8988T (cell line): Measurements from ENCODE around the gene RAB6B.
A peak's percentile ranks its signal among the peaks of the same experiment; 100 is the strongest.

Experiments
- DNase-seq: peaks from one replicate; pipeline ENCODE4 v3.0.0; 2011

RAB6B gene

DNA sequence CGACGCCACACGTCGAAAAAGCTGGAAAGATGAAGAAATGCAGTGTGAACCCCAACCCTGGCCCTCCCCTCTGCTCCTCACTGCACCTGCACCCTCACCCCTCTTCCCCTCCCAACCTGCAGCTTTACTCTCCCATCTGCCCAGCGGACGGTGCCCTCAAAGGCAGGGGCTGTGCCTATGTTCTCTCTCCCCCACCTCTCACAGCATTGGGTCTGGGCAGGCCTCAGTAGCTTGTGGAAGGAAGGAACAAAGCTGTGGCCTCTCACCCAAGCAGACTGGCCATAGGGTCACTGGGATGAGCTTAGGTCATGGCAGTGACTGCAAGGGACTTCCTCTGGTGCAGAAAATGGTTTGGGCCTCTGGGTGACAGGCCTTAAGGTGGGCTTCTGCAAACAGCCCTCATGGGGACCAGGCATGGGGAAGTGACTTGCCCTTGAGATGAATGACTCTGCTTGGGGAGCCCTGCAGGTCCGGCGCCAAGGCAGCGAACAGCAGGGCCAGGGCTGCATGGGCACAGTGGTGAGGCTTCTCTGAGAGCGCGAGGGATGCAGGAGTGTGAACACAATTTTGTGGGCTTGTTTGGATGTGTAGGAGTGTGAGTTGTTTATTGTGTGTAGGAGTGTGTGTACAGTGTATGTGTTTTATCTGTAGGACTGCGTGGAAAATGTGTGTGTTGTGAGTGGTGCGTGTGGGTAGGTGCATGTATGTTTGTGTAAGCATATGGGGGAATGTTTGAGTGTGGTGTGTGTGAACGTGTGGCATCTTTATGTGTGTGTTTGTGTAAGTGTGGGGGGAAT is 60.9 kb downstream of the RAB6B start:
- no peak for DNase-seq

DNA sequence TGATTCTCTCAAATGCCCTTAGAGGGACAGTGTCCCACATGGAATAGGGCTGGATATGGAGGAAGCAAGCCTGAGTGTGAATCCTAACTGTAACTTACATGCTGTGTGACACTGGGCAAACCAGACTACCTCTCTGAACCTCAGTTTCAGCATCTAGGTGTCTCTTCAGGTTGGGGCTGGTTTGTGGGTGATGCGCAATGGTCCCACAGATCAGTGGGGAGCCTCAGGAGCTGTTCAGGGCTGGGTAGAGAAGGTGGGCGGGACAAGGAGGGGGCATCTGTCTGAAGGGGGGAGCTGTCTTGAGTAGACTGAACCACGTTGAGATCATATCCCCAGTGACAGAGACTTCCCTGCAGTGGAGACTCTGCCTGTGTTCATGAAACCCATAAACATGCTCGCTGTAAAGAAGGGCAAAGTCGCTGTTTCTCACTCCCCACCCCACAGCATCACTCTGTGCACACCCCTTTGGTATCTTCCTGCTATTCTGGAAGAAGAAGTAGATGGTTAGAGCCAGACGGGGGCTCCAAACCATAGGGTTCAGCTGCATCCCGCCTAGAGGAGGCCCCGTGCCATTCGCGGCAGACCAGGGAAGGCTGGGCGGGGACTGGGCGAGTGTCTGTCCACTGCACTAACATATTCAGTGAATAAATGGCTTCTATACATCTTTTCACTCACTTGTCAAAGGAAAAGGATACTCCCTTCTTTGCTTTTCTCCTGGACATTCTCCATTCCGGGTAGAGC is 61.6 kb downstream of the RAB6B start:
- no peak for DNase-seq

DNA sequence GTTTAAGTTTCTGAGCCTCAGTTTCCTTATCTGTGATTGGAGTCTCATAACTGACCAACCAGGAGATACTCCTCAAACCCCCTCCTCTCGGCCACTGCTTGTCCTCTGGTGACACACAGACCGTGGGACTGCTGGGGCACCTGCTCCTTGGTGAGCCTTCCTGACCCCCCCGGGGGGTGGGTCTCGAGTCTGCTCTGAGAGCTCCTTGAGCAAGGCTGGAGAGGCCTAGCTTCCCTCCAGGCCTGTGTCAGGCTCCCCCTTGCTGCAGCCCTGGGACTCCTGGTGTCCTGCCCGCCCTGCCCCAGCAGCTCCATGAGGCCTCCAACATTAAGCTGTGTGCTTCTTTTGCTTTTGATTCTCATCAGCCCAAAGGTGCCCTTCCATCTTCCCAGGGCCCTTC is 62.4 kb downstream of the RAB6B start:
- DNase-seq, result no peak

DNA sequence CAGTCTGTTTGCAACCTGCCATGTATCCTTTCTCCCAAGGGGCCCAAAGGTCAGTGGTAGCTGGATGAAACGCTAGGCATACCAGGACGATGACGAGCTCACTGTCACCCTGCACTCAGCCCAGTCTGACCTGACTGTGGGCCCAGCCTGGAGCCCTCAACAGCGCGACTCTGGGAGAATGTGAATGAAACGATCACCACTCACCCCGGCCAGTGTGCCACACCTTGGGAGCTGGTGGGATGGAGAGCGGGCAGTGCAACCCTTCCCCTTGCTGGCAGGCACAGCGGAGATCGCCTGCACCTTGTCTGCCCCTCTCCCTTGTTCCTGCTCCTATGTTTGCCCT is 62.9 kb downstream of the RAB6B start:
- DNase-seq, result no peak

DNA sequence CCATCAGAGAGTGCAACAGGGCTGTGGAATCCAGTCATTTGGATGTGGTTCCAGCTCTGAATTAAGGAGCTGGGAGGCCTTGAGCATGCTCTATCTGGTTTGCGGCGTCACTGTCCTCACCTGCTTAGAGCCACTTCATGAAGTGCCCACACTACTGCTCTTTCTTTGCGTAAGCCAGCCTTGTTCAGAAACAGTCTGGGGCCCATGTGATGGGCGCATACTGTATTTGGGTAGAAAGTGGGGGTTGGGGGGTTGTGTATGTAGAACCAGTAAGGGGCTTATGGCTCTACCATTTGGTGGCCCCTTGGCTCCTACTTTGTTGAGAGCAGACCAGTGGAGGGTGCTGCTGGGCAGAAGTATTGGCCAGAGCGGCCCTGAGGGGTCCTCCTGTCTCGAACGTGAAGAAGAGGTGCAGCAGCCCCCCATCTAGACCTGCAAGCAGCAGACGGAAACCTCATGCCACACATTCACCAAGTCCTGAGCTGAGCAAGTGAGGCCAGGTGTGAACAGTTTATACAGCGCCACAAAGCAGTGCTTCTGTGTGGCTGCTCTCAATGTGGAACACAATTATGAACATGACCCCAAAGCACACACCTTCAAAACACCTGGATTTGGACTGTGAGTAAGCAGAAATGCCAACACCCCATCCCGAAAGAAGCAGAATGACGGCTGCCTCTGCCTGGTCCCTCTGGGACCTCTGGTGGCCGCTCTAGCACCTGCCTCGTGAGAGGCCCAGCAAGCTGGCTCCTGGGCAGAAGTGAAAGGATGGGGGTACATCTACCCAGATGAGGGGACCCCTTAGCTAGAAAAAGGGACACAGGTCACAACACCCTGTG is 63.5 kb downstream of the RAB6B start:
- no peak for DNase-seq

DNA sequence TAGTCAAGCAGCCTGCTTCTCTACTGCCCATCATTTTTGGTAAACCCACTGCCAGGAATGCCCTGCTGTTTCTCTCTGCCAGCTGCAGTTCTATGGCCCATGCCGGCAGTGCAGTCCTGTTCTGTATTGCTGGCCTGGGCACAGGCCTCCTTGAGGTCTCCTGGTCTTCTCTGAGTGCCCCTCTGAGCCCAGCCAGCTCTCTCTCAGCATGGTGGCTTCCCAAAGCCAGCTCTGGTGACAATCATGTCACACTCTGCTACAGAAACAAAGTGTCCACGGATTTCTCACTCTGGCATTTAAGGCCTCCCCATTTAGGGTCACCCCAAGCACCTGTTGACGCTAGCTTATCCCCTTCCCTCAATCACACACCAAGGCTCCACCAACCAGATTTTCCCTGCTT is 65.6 kb downstream of the RAB6B start:
- DNase-seq, result no peak

DNA sequence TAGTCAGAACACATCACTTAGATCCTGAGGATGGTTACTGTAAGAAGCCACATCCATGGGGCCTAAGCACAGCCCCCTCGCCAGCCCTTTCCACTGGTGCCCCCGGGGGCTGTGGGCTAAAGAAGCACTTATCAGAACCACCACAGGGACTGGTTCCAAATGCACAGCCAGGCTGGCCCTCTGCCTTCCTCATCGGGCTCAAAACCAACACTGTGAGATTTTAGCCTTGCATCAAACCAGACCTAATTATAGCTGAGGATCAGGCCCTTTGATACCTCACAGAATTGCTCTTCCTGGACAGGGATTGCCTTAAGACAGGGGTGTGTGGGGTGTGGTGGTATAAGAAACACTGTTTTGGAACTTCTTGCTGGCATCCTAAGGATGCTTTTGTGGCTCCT is 66.4 kb downstream of the RAB6B start:
- DNase-seq, result no peak

DNA sequence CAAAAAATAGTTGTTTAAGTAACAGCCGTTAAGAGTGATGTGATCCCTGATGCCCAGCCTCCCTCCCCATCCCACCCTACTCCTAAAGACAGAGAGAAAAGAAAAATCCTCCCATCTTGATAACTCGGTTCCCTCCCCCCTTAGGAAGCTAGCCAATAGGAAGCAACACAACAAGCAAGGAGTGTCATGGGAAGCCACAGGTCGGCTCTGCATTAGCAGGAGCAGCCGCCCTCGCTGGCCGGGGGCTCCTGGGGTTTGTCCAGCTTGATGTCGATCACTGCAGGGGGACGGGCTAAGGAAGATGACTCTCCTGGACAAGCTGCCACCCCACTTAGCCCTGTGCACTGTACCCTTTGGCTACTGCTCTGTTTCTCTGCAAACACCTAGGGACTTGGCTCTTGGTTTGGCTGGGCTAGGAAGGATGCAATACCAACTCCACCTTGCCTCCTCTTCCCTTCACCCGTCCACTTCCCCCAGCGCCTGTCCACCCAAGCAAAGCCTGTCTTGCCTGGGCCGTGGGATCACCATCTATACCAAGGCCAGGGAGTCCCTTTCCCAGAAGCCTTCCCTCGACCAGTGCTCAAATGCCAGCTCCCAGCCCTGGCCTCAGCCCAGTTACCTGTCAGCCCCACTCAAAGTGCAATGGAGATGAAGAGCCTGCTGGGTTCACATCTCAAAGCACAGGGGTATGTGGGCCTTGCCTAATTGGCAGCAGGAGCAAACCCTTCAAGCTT is 66.9 kb downstream of the RAB6B start:
- no peak for DNase-seq

DNA sequence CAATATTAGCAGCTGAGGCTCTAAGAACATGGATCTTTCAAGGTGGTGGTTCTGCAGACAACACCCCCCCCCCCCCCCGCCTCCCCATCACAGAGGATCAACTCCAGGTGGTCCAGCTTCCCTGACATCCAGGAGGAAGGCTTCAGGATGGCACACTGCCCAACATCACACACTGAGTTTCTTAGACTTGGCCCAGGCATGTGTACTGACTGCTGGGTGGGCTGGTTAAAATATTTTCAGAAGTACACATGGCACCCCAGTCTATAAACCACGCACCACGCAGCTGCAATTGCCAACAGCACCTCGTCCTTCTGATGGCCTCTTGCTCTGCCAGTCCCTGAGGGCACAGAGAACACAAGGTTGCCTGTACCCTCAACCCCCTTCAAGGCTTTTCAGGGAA is 68.0 kb downstream of the RAB6B start:
- DNase-seq, result no peak

DNA sequence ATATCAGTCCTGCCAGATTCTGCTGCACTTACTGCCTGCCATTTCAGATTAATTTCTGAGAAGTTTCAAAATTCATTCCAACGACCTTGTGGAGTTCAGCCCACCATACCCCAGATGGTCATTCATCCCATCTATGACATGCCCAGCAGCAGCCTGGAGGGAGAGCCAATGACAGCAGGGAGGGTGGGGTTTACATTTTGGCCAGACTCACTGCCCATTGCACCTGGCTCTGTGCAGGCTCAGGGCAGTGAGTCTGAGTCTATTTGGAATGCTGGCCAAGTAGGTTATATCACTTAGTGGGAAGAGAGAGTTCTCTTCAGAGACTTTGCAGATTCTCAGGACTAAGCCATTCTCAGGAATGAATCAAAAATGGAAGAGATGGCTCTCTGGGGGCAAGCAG is 68.5 kb downstream of the RAB6B start:
- DNase-seq, result no peak

DNA sequence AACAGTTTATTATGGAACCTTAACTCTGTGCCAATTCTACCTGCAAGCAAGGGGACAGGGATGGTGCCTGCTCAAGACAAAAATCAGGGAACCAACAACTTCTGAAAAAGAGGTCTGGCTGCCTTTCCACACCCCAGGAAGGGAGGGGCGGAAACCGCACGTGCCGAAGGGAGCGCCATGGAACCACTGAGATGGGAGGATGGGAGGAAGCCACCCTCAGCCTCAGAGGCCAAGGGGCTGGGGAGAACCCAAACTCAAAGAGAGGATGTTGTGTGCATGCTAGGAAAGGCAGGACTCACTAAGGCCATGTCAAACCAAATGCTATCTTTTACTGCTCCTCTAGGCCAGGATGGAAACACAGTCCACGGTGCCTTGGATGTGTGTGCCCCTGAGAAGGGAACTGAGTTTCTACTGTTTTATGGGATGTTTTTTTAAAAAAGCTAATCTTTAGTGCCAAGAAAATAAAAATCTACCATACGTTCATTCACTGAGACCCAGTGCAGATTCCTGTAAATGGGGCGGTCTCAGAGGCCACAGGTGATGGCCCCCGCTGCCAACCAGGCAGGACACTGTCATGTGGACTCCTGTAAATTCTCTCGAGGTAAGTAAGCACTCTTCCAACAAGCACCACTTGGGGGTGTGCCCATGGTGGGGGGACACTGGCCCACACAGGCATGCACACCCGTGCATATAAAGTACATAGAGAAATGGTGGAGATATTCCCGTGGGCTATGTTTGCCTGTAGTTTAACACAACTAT is 69.5 kb downstream of the RAB6B start:
- no peak for DNase-seq

DNA sequence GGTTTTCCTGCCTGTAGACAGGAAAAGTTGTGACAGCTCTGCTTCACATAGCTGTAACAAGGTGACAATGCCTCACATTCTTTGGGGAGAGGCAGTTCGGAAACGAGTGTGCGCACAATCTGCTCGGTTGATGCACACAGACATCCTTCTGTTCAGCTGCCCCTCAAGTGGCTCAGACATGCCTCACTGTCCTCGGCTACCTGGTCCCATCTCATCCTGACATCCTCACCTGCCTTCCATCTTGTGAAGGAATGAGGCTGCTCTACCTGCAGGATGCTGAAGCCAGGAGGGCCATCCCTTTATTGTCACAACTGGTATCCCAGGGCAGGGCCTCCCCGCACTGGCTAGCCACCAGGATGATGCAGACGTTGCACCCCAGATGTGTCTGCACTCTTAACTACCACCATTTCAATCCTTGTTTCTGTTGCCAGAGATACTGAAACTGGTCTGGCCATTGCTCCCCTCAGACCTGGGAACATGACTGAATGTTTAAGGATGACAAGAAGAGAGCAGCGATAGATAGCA is 70.7 kb downstream of the RAB6B start:
- DNase-seq, result no peak

DNA sequence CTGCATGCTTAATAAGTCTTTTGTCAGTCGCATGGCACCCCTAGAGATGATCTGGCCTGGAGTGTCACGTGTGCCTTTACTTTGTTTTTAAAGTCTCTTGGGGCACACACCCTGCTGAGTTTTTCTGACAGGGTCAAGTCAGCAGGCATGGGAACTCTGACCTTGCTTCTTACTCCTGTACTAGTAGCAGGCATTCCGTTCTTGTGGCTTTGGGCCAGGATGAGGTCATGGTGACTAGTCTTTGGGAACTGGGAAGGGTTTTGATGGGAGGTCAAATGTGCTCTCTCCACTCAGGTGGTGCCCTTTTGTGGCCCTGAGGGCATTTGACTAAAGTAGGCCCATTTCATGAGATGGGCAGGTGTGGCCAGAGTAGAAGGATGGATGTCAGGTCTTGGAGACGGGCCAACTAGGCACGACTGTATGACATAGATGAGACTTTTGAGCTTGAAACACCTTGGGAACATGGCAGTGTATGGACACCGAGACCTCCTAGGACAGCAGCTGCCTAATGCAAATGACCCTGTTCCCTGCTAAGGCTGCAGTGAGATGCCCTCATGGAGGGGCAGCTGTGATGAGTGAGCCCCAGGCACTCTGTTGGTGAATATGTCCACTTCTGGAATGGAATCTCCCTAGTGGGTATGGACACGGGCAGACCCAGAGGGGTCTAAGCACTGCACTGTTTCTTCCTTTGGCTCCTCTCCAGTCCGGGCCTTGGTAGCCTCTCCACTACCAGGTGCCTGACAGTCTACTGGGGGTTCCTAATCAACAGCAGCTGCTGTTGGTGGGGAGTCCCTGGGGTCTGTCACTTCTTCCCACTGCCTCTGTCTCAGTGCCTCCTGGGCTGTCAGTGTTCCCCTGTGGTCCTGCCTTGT is 73.7 kb downstream of the RAB6B start:
- DNase-seq, result peak; percentile 47

DNA sequence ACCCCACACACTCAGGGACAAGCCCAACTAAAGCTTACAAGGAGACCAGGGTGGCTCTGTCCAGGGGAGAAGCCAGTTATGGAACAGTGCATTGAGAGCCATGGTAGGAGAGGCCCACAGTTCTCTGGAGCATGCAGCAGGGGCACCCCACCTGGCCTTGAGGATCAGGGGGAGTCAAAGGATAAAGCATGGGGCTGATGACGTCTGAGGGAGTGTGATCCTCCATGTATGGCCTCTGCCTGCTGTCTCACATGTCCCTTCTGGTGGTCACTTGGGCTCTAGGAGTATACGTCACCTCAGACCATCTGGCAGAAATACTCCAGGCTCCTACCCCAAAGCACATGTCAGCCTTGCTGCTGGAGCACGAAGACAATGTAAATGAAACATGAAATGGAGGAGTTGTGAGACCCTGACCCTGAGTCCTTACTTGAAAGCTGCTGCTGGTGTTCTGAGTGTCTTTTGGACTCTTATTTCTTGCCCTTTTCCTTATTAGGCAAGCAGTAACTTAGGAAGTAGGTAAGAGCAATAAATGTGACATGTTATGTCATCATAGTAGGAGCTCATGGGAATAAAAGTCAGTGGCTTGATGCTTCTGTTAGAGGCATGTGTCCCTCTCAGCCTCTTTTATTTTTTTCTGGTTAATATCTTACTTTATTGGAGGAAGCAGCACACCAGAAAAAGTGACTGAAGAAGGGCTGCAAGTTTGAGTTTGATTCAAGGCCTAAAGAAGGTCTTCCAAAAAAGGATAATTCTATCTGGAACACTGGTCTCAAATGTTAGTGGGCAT is 74.6 kb downstream of the RAB6B start:
- no peak for DNase-seq

DNA sequence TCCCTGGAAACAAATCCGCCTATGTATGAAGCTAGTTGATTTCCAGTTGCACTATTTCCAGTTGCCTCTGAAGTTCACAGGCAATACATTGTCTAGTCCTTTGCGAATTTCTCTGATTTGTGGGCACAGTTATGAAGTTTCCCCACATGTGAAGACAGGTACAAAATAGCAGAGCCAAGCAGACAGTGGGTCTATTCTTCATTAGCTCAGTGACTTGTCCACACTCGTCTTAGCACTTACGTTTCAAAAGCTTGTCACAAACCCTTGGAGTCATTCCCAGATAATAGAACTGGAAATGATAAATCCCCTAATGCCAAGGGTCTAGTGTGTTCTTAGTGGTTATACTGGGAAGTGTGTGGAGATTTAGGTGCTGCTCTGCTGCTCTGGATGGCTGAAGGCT is 75.6 kb downstream of the RAB6B start:
- no peak for DNase-seq

DNA sequence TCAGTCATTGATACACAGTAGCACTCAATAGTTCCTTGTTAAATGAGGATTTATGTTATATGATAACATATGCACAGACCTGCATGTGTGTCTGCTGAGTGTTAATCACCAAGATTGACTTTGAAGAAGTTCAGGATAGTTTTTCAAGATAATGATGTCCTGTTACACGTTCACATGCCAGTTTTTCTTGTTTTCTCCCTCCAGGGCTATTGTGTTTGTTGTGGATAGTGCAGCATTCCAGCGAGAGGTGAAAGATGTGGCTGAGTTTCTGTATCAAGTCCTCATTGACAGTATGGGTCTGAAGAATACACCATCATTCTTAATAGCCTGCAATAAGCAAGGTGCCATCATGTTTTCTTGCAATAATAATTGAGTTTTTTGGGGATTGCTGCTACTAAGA is 80.3 kb downstream of the RAB6B start:
- no peak for DNase-seq

DNA sequence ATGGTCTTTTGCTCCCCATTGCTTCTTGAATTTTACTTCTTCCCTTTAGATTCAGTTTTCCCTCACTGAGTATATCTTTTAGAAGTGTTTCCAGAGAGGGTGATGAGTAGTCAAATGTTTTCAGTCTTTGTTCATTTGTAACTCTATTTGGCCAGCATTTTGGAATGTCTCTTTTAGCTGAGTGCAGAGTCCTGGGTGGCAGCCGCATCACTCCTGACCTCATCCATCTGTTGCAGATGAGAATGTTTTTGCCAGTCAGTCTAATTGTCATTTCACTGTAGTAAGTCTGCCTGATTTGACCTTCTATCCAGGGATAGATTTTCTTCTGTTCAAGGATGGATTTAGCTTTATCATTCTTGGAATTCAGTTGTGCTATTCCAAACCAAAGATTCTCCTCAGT is 82.8 kb downstream of the RAB6B start:
- no peak for DNase-seq

DNA sequence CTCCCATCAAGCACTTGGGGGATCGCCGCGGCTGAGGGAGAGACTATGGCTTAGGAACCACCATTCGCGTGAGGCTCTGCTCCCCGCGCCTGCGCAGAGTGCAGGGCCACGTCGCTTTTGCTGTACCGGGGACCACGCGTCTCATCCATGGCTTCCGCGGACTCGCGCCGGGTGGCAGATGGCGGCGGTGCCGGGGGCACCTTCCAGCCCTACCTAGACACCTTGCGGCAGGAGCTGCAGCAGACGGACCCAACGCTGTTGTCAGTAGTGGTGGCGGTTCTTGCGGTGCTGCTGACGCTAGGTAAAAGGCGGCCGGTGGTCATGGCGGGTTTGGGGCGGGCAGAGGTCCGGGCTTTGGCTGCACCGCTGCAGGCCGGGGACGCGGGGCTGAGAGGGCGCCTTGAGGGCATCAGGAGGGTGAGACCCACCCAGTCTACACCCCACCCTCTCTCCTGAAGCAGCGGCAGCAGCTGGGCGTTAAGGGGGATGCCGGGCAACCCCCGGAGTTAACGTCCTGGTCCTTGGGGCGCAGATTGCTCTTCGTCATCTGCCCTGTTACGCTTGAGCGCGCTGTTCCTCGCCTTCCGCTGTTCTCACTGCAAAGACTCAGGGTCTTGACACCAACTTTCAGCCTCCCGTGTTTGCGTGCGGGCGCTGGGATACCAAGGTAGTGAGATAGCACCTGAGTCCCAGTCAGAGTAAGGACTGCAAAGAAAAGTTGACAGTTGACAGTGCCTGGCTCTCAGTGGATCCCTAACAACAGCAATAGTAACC is 89.8 kb downstream of the RAB6B start, which contains the start of gene SRPRB:
TSS of gene SRPRB (plus strand) at position 114 of the 774 bp plus-strand sequence. CDS start at position 148, 34 bp downstream.
- peak; percentile 79 for DNase-seq

DNA sequence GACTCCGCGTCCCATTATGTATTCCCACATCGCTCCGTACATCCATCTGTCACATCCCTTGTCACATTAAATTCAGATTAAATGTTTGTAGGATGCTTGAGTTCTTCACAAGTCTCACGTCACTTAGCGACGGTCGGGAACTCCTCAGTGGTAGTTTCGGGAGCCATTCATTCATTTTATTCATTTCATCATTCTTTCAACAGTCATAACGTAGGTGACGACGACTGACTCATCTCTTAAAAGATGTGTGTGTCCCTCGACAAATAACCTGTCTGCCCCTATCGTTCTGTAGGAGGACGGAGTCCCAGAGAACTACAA is 90.3 kb downstream of the RAB6B start:
- no peak for DNase-seq
